HG03280 (cell line): ENCODE data around the gene CDC20B.
"Not testable (repeated sequence)": the region's sequence is repeated elsewhere in the genome, so short reads cannot be mapped to it uniquely, and the experiment has no call there.

Experiments
- ATAC-seq: cut with Tn5 transposase; IDR thresholded peaks from one replicate; pipeline ENCODE4 v1.9.1; 2021; ENCODE audit warnings: mild to moderate bottlenecking, moderate library complexity; ENCODE audit not compliant: unreplicated experiment

Gene CDC20B

DNA sequence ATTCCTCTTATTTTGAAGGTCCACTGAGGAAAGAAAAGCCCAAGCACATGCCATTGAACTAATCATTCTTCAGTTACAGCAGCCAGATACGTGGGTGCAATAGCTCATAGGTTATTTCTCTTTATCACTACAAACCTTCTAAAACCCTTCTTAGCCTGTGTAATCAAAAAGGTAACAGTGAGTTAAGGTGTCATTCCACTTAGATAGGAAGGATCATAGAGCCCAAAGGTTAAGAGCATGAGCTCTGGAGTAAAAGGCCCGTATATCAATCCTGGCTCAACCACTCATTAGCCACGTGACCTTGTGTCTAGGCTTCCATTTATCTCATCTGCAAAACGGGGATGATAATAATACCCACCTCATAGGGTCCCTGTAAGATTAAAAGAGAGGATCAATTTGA, 10.3 kb downstream of the CDC20B start:
- ATAC-seq, result no peak

DNA sequence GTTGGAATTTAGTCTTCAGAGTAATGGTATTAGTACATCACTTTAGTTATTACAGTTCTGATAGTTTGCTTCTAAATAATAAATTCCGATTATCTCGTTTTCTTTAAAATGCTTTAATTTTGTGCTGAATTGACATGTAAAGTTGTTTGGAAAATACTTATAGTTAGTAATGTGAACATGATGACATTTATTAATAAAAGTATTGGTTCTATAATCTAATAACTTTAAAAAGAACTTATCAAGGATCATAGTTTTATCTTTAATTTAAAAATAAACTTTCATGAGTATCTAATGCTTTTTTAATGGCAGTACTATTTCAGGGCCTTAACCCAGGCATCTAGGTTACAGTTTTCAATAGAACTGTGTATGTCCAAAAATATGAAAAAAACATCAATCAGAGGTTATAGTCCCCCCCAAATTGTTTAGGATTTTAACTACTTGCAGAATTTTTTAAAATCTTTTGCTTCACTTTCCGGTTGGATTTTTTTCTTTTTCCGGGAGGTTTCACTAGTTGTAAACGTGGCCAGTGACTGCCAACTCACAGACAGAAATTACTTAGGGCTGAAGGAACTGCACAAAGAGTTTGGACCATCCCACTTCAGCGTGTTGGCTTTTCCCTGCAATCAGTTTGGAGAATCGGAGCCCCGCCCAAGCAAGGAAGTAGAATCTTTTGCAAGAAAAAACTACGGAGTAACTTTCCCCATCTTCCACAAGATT, 12.3 kb downstream of the CDC20B start:
- ATAC-seq, result no peak

DNA sequence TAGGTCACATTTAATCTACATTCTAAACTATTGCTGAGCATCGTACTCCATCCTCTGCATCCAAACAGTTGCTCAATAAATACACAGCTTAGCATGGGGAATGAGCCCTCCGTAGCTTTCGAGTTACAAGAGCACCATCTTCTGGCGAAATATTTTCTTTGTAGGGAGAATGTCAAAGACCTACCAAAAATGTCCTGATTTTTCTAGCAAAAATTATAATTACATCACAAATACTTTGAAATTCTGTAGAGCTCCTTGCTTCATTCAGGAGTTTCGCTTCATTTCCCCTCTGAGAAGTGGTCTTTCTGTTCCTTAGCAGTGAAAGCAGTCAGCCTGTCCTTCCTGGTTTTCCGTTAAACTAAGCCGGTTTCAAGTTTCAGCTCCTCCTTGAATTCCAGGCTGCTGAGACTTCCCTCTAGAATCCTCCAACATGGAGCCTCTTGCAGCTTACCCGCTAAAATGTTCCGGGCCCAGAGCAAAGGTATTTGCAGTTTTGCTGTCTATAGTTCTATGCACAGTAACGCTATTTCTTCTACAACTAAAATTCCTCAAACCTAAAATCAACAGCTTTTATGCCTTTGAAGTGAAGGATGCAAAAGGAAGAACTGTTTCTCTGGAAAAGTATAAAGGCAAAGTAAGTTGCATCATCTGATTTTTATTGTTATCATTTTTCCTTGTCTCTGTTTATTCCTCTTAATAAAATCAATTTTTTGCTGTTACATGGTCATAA, 13.0 kb downstream of the CDC20B start, which contains the start of gene GPX8:
Gene GPX8, plus strand, starts transcription at position 409 of the 730 bp plus-strand sequence. Its CDS starts 22 bp downstream, at position 431.
- ATAC-seq, result no peak

DNA sequence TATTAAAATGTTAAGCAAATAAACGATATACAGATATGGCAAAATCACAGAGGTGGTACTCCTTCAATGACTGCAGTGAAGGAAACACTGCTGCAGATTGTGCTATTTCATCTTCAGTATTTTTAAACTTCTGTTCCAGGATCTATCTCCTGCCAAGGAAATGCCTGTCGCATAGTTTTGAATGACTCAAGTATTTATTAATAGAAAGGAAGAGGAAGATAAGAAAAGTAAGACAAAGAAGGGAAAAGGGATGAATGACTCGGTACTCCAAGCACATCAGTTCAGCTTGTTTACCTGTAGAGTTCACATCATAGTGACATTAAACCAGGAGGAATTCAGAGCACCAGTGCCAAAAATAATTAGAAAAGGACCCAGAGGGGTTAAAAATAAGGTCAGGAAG, 18.1 kb downstream of the CDC20B start:
- ATAC-seq, result no peak

DNA sequence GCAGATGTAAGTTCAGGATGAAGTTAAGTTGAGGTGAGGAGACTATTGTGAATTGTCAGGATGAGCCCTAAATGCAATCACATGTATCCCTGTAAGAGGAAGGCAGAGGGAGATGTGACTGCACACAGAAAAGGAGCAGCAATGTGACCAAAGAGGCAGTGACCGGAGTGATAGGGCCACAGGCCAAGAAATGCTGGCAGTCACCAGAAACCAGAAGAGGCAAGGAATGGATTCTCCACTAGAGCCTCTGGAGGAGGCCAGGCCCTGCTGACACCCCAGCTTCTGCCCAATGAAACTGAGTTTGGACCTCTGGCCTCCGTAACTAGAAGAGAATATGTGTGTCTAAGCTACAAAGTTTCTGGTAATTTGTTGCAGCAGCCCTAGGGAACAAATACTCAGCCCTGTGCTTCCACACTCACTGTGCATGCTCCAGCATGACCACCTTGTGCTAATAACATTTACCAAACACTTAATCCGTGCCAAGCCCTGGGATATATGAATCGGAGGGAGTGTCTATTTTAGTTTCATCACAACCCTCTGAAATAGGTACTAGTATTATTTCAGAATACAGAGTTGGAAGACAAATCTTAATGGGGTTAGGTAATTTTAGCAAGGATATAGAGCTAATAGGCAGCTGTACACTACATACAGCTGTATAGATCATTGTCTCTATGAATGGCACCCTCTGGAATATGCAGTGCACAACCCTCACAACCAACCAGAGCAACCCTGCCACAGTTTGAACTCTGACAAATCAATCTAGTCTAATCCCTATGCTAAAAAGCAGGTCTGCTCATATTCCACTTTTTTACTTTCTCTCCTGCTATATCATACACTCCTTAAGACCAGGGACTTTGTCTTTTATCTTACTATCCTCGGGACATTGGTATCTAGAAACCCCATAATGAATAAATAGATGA, 20.8 kb downstream of the CDC20B start:
- no peak for ATAC-seq

DNA sequence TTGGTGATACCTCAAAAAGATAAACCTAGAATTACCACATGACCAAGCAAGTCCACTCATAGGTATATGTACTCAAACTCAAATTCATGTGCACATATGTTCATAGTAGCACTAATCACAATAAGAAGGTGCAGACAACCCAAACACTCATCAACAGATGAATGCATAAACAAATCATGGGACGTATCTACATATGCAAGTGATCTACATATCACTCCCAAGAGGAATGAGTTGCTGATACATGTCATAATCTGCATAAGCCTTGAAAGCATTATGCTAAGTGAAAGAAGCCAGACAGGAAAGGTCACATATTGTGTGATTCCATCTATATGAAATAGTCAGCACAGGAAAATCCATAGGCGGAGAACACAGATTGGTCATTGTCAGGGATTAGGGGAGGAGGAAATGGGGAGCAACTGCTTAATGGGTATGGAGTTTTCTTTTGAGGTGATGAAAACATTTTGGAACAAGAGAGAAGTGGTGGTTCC, 23.6 kb downstream of the CDC20B start:
- no peak for ATAC-seq

DNA sequence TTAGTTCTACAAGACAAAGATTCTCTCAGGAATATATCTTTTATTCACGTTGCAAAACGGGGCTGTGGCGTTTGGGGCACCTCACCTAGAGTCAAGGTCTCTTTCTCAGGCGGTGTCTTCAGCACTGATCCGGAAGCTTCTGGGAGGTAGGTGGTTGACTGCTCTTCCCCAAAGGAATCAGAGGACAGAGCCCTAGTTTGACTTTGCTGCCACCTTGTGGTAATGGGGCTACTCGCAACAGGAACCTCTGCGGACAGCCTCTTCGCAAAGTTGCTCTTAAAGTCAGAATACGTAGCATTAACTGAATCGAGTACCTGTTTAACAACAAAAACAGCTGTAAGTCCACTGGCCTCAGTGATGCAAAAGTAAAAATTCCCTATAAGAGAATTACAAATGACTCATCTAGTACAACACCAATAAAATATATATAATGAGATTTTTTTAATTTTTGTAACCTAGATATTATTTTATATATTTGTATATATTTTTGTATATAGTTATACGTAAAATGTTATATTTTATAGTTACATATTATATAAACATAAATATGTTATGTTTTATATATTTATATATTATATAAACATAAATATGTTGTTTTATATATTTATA, 26.3 kb downstream of the CDC20B start:
- ATAC-seq, result peak; percentile 87

DNA sequence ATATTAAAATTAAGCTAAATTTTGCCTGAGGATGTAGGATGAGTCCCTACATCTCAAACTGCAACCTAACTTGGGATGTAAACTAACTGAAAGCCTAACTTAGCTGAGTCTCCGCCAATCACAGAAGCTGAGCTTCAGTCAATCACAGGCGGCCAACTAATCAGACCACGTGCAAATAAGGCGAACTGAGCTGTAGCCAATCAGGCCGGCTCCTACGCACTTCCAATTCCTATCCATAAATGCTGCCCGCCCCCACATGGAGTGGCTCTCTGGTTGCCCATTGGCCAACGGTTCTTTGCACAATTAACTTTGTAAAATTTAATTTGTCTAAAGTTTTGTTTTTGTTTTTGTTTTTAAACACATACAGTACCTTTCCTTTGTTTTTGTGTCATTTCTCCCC, 26.9 kb downstream of the CDC20B start:
- no peak for ATAC-seq

DNA sequence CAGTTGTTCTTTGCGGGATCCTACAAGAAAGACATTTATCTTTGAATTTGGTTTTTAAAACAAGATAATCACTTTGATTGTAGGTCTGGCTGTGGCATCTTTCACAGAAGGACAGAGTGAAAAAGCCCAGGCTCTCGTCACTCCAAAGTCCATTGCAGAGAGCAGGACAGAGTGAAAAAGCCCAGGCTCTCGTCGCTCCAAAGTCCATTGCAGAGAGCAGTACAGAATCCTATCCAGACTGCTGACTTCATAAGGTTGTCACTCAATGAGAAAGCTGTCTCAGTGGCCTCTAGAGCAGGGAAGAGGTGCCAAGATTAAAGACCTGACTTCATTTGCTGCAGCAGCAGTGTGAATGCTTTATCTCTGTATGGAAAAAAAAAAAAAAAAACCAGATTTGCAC, 29.4 kb downstream of the CDC20B start:
- ATAC-seq, result no peak

DNA sequence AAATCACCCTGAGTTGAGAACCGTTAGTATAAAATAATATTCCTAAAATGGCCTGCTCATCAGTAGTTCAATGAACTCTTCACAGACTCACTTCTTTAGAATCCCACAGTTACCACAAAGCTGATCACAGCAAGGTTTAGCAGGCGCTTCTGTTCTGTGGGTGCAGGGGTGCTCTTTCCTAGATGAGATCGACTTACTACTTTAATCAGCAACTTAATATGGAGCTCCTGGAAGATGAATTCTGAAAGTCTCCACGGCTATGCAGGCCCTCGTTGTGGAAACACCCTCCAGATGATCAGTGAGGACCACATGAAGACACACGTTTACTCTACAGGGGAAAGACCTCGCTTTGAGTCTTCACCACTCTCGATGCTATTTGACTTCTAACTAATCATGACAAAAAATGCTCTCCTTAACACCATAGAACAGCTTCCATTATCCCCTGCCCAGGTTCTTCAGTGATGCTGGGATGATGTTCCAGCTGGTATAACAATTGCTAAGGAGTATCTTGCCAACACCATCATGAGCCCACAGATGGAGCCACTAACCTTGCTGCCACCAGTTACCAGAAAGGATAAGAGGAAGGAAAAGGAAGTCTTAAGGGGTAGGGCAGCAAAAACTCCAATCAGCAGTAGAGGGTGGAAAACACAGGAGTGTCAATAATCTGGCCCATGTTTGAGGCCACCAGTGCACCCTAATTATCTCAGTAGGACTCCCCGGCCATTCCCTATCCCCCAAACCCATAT, 30.9 kb downstream of the CDC20B start:
- no peak for ATAC-seq

DNA sequence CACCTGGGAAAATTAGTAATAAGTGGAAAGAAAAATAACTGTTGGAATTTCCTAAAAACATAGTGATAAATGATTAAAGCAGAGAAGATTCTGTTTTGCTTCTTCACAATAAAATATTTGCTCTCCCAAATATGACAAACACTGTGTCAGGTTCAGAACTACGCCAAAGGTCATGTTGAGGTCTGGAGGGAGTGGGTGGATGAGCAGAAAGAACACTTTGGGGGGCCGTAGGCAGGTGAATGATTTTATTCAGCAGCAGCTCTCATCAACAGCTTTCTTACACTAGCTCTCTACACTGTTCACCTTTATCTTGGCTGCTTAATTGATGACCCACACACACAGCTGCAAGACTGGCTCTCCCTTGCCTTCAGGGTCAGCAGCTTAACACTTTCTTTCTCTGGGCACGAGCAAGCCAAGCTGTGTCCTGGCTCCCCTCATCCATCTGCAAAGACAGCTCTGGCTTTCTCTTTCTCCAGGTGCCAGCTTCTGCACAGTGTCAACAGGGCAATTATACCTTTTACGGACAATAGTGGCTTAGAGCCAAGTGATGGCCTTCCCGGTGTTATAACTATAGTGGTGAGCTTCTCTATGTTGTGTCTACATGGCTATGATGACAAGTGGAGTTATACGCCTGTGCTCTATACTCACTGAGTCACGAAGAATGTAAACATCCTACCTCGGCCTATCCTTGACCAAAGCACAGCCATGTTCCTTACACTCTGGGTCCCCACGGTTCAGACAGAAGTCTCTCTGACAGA, 31.9 kb downstream of the CDC20B start:
- no peak for ATAC-seq

DNA sequence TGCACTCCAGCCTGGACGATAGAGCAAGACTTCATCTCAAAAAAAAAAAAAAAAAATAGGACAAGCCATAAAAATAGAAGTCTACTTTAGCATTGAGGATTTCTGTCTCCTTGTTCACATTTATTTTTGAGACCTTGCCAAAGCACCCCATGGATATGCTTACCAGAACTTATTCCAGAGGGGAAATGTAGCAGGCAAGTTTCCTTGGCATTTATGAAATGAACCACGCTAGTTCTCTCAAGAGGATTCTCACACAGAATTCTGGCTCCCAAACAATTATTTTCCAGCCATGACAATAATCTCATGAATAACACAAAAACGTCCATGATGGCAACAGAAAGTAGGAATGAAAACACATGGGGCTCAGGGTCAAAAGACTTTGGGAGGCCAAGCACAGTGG, 36.5 kb downstream of the CDC20B start:
- ATAC-seq, result no peak

DNA sequence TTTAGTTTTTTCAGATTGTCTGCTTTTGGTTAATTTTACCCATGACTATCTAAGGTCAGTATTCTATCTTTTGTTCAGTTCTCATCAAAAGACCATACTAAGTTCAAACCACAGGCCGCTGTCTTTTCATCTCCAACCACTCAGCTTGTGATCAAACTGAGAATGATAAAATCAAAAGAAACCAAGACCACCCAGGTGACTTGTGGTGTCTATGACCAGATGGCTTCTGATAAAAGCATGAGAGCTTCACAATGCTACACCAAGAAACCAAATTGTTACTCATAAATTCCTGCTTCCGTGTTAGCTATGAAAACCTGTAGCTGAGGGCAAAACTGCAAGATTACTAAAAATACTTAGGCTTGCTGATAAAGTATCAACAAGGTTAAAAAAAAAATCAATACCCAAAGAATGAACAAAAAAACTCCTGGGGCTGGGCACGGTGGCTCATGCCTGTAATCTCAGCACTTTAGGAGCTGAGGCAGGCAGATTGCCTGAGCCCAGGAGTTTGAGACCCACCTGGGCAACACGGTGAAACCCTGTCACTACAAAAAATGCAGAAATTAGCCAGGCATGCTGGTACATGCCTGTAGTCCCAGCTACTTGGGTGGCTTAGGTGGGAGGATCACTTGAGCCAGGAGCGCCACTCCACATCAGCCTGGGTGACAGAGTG, 38.8 kb downstream of the CDC20B start:
- no peak for ATAC-seq

DNA sequence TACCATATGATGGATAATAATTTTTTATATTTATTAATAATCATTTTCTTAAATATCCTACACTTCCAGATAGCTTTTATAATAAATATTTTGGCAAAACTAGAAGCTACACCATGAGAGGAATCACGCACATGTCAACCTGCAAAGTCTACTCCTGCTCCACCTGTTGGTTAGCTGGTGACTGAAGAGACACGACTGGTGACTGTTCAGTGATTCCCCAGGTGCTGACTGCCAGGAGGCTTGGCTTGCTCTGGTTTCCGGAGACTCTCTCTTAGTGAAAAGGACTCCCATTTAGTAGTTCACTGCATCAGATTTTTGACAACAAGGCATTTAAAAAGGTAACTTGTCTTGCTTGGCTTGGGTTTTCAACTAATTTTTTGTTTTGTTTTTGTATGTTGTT, 49.6 kb downstream of the CDC20B start:
- no peak for ATAC-seq

DNA sequence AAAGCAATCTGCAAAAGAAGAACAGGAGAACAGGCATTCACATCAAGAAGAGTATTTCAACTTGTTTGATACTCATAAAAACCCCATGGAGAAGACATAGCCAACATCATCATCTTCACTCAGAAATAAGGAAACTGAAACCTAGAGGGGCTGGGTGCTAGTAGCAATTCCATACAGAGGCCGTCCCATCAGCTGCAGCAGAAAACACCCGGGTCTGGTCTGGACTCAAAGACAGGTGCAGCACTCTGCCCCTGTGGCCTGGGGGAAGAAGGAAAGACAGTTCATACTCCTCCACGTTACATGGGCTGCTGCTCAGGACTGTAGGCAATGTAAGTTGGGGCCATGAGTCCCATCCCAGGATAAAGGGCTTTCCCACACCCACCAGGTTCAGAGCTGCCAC, 58.9 kb downstream of the CDC20B start:
- no peak for ATAC-seq

DNA sequence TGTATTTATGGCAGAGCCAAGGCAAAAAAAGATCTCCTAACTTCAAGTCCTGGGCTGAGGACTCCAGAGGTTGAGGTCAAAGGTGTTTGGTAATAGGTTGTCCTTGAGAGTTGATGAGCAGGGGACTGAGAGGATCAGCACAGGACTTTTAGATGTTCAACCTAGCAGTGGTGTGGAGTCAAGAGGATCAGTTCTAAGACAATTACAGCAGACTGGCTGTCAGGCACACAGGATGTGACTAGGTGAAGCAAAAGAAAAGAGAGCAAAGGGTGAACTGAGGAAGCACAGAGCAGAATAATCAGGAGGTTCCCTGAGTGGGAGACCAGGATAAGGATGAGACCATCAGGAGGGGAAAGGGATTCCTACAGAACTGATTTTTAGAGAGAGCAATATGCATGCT, 59.6 kb downstream of the CDC20B start:
- no peak for ATAC-seq

DNA sequence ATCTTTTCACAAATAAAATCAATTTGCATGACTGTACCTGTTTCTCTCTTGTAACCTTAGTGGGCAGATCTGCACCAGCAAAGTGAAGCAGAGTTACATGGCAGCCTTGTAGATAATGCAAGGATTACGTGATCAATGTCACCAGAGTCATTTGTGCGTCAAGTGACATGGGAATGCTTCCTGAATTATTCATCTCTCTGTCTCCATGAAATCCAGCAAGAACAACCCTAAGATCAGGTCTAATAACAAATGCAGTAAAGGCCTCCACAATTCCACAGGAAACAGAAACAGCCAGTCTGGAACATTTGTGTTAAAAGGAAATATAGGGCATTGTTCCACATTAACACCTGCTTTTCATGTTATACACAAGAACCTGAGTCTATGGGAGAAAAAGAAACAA, 62.8 kb downstream of the CDC20B start:
- ATAC-seq, result no peak

DNA sequence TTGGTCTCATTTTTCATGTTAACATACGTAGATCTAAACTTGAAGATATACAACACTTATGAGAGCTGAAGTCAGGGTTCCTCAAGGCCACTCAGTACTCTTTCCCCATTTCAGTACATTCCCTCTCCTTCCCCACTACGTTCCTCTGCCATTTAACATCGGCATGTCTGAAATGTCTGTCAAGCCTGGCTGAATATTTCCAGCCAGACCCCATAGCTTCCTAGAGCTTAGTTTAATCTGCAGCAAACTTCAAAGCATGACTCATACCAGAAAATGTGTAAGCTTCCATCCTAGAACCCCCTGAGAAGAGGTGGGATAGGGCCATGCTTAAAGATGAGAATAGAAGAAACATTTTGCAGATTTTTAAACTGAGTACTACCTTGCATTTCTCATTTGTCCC, 64.3 kb downstream of the CDC20B start:
- no peak for ATAC-seq

DNA sequence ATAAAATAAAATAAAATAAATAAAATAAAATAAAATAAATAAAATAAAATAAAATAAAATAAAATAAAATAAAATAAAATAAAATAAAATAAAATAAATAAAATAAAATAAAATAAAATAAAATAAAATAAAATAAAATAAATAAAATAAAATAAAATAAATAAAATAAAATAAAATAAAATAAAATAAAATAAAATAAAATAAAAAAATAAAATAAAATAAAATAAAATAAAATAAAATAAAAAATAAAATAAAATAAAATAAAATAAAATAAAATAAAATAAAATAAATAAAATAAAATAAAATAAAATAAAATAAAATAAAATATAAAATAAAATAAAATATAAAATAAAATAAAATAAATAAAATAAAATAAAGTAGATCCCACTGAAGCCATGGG, 67.0 kb downstream of the CDC20B start:
- not testable (repeated sequence) for ATAC-seq
